Liver (tissue), 9 donors: ENCODE data around the gene EFCAB11. TPM values are rescaled to one million over a fixed set of nuclear protein-coding genes. Genes with fewer than 3 reads are reported as not detected.

Source experiments
- DNase-seq: peaks from one replicate; pipeline ENCODE4 v3.0.0-alpha.2; 2017; ENCODE audit warnings: low spot score
- H3K27ac ChIP-seq, 2 donors: one replicate each; pipeline ENCODE4 v1.7.0; 2013; ENCODE audit warnings: inconsistent platforms in 2 of 2, low read length in 2 of 2, control low read depth in 1 of 2, low read depth in 1 of 2, mild to moderate bottlenecking in 1 of 2
- H3K27me3 ChIP-seq, 4 donors: one replicate each; pipeline versions ENCODE4 v1.6.1 to v1.7.0; 2013; ENCODE audit warnings: low read length in 3 of 4, inconsistent platforms in 1 of 4, mild to moderate bottlenecking in 1 of 4, moderate library complexity in 1 of 4; ENCODE audit not compliant: control insufficient read depth in 4 of 4, insufficient read depth in 4 of 4
- H3K36me3 ChIP-seq, 4 donors: one replicate each; pipeline versions ENCODE4 v1.6.1 to v1.7.0; 2013; ENCODE audit warnings: low read length in 3 of 4, mild to moderate bottlenecking in 3 of 4, low read depth in 1 of 4, moderate library complexity in 1 of 4; ENCODE audit not compliant: control insufficient read depth in 4 of 4, insufficient read depth in 3 of 4
- H3K4me1 ChIP-seq, 4 donors: one replicate each; pipeline versions ENCODE4 v1.6.1 to v1.7.0; 2013; ENCODE audit warnings: low read length in 3 of 4, mild to moderate bottlenecking in 3 of 4, moderate library complexity in 1 of 4; ENCODE audit not compliant: control insufficient read depth in 4 of 4, insufficient read depth in 4 of 4
- H3K4me3 ChIP-seq, 3 donors: one replicate each; pipeline versions ENCODE4 v1.6.1 to v1.7.0; 2013; ENCODE audit warnings: low read length in 3 of 3, control low read depth in 1 of 3, low read depth in 1 of 3, mild to moderate bottlenecking in 1 of 3
- H3K9ac ChIP-seq, 2 donors: one replicate each; pipeline ENCODE4 v1.7.0; 2013; ENCODE audit warnings: low read length in 2 of 2, mild to moderate bottlenecking in 2 of 2, moderate library complexity in 2 of 2, control low read depth in 1 of 2, low read depth in 1 of 2
- H3K9me3 ChIP-seq, 4 donors: one replicate each; pipeline versions ENCODE4 v1.6.1 to v1.7.0; 2013; ENCODE audit warnings: low read length in 3 of 4; ENCODE audit not compliant: control insufficient read depth in 4 of 4
- EGR1 ChIP-seq, 2 donors: IDR thresholded peaks; 2 replicates each; pipeline ENCODE4 v1.6.1; 2016 to 2018; ENCODE audit warnings: antibody characterized with exemption in 2 of 2, low read depth in 2 of 2
- FOXA1 ChIP-seq: IDR thresholded peaks from 2 replicates; pipeline ENCODE4 v1.6.1; 2016; ENCODE audit warnings: antibody characterized with exemption
- FOXA2 ChIP-seq: IDR thresholded peaks from 2 replicates; pipeline ENCODE4 v1.6.1; 2016; ENCODE audit warnings: antibody characterized with exemption
- GABPA ChIP-seq, 2 donors: IDR thresholded peaks in 1 of 2; conservative IDR thresholded peaks in 1 of 2; 2 replicates each; pipeline ENCODE4 v1.6.1; 2016; ENCODE audit warnings: antibody characterized with exemption in 2 of 2, mild to moderate bottlenecking in 1 of 2, moderate library complexity in 1 of 2
- HNF4A ChIP-seq, 2 donors: conservative IDR thresholded peaks; 2 replicates each; pipeline ENCODE4 v1.6.1; 2016; ENCODE audit warnings: antibody characterized with exemption in 2 of 2, mild to moderate bottlenecking in 2 of 2
- HNF4G ChIP-seq: IDR thresholded peaks from 2 replicates; pipeline ENCODE4 v1.6.1; 2016; ENCODE audit warnings: antibody characterized with exemption
- JUND ChIP-seq, 2 donors: IDR thresholded peaks; 2 replicates each; pipeline ENCODE4 v1.6.1; 2016; ENCODE audit warnings: antibody characterized with exemption in 2 of 2
- NR2F2 ChIP-seq: IDR thresholded peaks from 2 replicates; pipeline ENCODE4 v1.6.1; 2016; ENCODE audit warnings: antibody characterized with exemption
- RXRA ChIP-seq, 2 donors: IDR thresholded peaks; 2 replicates each; pipeline ENCODE4 v1.6.1; 2017 to 2018; ENCODE audit warnings: antibody characterized with exemption in 2 of 2, mild to moderate bottlenecking in 1 of 2
- YY1 ChIP-seq: IDR thresholded peaks from 2 replicates; pipeline ENCODE4 v1.6.1; 2016; ENCODE audit warnings: antibody characterized with exemption, mild to moderate bottlenecking
- WGBS: extraction: QIAGEN DNeasy Blood & Tissue Kit; methylation state at CpG from one replicate; pipeline ENCODE4 v1.1.7; 2013; 5-methylcytosine and 5-hydroxymethylcytosine counted together
- polyA plus RNA-seq, 2 donors: library from polyadenylated mRNA; stranded (reverse) in 1 of 2; unstranded in 1 of 2; fragments of 200-250 nt in 1 of 2; fragments of >200 nt in 1 of 2; fragmentation: Nextera tagmentation in 1 of 2; extraction: Ambion mirVana in 1 of 2; gene quantifications; one replicate each; pipeline versions ENCODE4 v1.2.1 to v1.2.3, GENCODE V29; 2013 to 2015
- total RNA-seq, 2 donors: library from RNA; depleted of rRNA; stranded (reverse); fragments of >200 nt; gene quantifications; one replicate each; pipeline ENCODE4 v1.2.3, GENCODE V29; 2014
- TF ChIP-seq, protein P1 (sequence below): fragments of 150-350 bp; IDR thresholded peaks from 2 replicates; pipeline ENCODE4 v1.5.1; 2017; ENCODE audit warnings: improper control_type of control experiment, low read depth, low read length; ENCODE audit not compliant: missing input control
- TF ChIP-seq, protein P2 (sequence below): IDR thresholded peaks from 2 replicates; pipeline ENCODE4 v1.6.1; 2016; ENCODE audit warnings: antibody characterized with exemption, mild to moderate bottlenecking
- TF ChIP-seq, protein P3 (sequence below): IDR thresholded peaks from 2 replicates; pipeline ENCODE4 v1.6.1; 2016; ENCODE audit warnings: antibody characterized with exemption
- TF ChIP-seq, protein P4 (sequence below): IDR thresholded peaks from 2 replicates; pipeline ENCODE4 v1.6.1; 2016; ENCODE audit warnings: antibody characterized with exemption
- donor health status: healthy.
- donor health status: healthy.
- donor health status: healthy.
- donor health status: healthy.
- donor health status: healthy.

The EFCAB11 gene
- total and polyA plus RNA-seq, 4 donors = 2.1 to 4.7 (median 3.4) TPM

DNA sequence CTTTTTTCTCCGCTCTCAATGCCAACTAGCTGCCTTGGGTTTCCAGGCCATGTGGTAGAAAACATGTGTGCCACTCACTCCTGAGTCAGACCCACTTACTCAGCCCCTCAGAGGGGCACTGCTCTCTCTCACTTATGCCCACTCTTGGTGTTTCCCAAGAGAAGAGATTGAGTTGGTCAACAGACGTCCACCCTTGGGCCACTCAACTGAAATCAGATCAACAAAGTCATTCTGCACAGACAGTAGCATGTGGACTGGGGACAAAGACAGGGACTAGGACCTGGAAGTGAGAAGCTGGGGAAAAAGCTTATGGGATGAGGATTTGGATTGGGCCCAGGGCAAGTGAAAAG, 161.2 kb downstream of the EFCAB11 start:
- H3K4me3 ChIP-seq = no peak overlapping the region
- no peak overlapping the region for H3K27ac ChIP-seq
- no peaks in the 10 kb centered on the region for H3K4me1 ChIP-seq
- TF ChIP-seq, protein P1, sequence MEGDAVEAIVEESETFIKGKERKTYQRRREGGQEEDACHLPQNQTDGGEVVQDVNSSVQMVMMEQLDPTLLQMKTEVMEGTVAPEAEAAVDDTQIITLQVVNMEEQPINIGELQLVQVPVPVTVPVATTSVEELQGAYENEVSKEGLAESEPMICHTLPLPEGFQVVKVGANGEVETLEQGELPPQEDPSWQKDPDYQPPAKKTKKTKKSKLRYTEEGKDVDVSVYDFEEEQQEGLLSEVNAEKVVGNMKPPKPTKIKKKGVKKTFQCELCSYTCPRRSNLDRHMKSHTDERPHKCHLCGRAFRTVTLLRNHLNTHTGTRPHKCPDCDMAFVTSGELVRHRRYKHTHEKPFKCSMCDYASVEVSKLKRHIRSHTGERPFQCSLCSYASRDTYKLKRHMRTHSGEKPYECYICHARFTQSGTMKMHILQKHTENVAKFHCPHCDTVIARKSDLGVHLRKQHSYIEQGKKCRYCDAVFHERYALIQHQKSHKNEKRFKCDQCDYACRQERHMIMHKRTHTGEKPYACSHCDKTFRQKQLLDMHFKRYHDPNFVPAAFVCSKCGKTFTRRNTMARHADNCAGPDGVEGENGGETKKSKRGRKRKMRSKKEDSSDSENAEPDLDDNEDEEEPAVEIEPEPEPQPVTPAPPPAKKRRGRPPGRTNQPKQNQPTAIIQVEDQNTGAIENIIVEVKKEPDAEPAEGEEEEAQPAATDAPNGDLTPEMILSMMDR = no peak
- TF ChIP-seq NR2F2 (no peak), JUND (IDR thresholded peaks at IDR 0.05) (no peak), HNF4A (conservative IDR thresholded peaks at IDR 0.05) (no peak), FOXA2 (no peak), GABPA (IDR thresholded peaks at IDR 0.05 in 1 of 2, conservative IDR thresholded peaks at IDR 0.05 in 1 of 2) (no peak), FOXA1 (no peak), RXRA (IDR thresholded peaks at IDR 0.05) (no peak), EGR1 (IDR thresholded peaks at IDR 0.05; ENCODE audit: low read depth in 2 of 2) (no peak), YY1 (no peak), HNF4G (no peak)
- TF ChIP-seq, protein P2, sequence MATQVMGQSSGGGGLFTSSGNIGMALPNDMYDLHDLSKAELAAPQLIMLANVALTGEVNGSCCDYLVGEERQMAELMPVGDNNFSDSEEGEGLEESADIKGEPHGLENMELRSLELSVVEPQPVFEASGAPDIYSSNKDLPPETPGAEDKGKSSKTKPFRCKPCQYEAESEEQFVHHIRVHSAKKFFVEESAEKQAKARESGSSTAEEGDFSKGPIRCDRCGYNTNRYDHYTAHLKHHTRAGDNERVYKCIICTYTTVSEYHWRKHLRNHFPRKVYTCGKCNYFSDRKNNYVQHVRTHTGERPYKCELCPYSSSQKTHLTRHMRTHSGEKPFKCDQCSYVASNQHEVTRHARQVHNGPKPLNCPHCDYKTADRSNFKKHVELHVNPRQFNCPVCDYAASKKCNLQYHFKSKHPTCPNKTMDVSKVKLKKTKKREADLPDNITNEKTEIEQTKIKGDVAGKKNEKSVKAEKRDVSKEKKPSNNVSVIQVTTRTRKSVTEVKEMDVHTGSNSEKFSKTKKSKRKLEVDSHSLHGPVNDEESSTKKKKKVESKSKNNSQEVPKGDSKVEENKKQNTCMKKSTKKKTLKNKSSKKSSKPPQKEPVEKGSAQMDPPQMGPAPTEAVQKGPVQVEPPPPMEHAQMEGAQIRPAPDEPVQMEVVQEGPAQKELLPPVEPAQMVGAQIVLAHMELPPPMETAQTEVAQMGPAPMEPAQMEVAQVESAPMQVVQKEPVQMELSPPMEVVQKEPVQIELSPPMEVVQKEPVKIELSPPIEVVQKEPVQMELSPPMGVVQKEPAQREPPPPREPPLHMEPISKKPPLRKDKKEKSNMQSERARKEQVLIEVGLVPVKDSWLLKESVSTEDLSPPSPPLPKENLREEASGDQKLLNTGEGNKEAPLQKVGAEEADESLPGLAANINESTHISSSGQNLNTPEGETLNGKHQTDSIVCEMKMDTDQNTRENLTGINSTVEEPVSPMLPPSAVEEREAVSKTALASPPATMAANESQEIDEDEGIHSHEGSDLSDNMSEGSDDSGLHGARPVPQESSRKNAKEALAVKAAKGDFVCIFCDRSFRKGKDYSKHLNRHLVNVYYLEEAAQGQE = no peak
- TF ChIP-seq, protein P3, sequence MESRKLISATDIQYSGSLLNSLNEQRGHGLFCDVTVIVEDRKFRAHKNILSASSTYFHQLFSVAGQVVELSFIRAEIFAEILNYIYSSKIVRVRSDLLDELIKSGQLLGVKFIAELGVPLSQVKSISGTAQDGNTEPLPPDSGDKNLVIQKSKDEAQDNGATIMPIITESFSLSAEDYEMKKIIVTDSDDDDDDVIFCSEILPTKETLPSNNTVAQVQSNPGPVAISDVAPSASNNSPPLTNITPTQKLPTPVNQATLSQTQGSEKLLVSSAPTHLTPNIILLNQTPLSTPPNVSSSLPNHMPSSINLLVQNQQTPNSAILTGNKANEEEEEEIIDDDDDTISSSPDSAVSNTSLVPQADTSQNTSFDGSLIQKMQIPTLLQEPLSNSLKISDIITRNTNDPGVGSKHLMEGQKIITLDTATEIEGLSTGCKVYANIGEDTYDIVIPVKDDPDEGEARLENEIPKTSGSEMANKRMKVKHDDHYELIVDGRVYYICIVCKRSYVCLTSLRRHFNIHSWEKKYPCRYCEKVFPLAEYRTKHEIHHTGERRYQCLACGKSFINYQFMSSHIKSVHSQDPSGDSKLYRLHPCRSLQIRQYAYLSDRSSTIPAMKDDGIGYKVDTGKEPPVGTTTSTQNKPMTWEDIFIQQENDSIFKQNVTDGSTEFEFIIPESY = no peak
- TF ChIP-seq, protein P4, sequence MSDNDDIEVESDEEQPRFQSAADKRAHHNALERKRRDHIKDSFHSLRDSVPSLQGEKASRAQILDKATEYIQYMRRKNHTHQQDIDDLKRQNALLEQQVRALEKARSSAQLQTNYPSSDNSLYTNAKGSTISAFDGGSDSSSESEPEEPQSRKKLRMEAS = no peak
- WGBS = 93% methylated on average over 2 of the region's 2 CpGs
- no peaks in the 10 kb centered on the region for H3K27me3 ChIP-seq
- H3K9me3 ChIP-seq = no peaks in the 10 kb centered on the region
- no peak for DNase-seq
- H3K9ac ChIP-seq = no peak overlapping the region
- H3K36me3 ChIP-seq = no peaks in the 10 kb centered on the region

DNA sequence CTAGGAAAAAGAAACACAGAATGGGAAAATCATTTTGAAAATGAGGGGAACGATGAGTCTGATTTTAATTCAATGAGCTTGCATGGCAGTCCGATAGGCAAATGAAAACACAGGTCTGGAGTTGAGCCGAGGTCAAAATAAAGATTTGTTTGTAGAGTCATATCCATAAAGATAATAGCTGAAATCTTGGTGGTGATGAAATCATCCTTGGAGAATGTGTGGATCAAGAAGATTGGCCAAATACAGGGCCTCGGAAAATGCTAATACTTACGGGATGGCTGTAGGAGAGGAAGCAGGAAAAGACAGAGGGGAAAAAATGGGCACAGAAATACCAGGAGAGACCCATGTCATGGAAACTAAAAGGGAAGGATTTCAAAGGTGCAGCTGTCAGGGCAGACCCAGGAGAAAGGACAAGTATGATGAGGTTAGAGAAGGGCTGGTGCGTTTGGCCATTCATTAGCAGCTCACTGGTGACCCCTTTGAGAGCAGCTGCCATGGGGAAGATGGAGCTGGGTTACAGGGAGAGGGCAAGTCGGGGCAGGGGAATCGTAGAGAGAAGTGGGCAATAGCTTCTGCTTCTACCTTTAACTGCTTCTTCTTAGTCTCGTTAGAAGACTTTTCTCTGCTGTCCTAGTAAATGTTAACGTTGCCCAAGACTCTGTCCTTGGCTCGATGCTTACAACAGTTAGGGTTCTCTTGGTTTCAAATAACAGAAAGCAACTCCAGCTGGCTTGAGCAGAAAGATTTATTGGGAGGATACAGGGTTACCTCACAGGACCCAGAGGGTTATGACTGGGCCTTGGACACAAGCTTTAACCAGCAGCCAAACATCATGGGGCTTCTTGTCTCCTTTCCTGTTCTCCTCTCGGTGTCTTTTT, 161.8 kb downstream of the EFCAB11 start:
- no peaks in the 10 kb centered on the region for H3K9me3 ChIP-seq
- no peaks in the 10 kb centered on the region for H3K36me3 ChIP-seq
- H3K4me3 ChIP-seq = no peak overlapping the region
- 91% methylated on average over 12 of the region's 12 CpGs for WGBS
- H3K27ac ChIP-seq = no peak overlapping the region
- no peak for DNase-seq
- TF ChIP-seq FOXA2 = no peak
- no peaks in the 10 kb centered on the region for H3K27me3 ChIP-seq
- no peak overlapping the region for H3K9ac ChIP-seq
- no peaks in the 10 kb centered on the region for H3K4me1 ChIP-seq
